Hepatocyte (in vitro differentiated cells): ENCODE measurements around the gene CELF4. TPM values are rescaled to one million over a fixed set of nuclear protein-coding genes. Genes with fewer than 3 reads are reported as not detected.

Experiments used
- DNase-seq: peaks from one replicate; pipeline ENCODE4 v3.0.0-alpha.2; 2016; ENCODE audit warnings: low spot score
- H2AFZ ChIP-seq: fragments of 200-600 bp; sonication (generic); 2 replicates; pipeline ENCODE4 v1.6.0; 2016; ENCODE audit warnings: antibody characterized with exemption, mild to moderate bottlenecking
- H3K27ac ChIP-seq: fragments of 200-600 bp; sonication (generic); 2 replicates; pipeline ENCODE4 v1.5.1; 2016; ENCODE audit warnings: mild to moderate bottlenecking
- H3K27me3 ChIP-seq: fragments of 200-600 bp; sonication (generic); 2 replicates; pipeline ENCODE4 v1.6.1; 2016
- H3K36me3 ChIP-seq: fragments of 200-600 bp; sonication (generic); replicated peaks from 2 replicates; pipeline ENCODE4 v1.5.1; 2016; ENCODE audit warnings: low read depth; ENCODE audit not compliant: insufficient read depth
- H3K4me1 ChIP-seq: fragments of 200-600 bp; sonication (generic); 2 replicates; pipeline ENCODE4 v1.5.1; 2016; ENCODE audit warnings: mild to moderate bottlenecking, moderate library complexity; ENCODE audit not compliant: insufficient read depth
- H3K4me2 ChIP-seq: fragments of 200-600 bp; sonication (generic); 2 replicates; pipeline ENCODE4 v1.6.0; 2016
- H3K4me3 ChIP-seq: fragments of 200-600 bp; sonication (generic); 2 replicates; pipeline ENCODE4 v1.5.1; 2016; ENCODE audit warnings: mild to moderate bottlenecking
- H3K79me2 ChIP-seq: fragments of 200-600 bp; sonication (generic); 2 replicates; pipeline ENCODE4 v1.6.0; 2017; ENCODE audit warnings: mild to moderate bottlenecking
- H3K9me2 ChIP-seq: fragments of 200-600 bp; sonication (generic); replicated peaks from 2 replicates; pipeline ENCODE4 v1.6.0; 2017; ENCODE audit warnings: mild to moderate bottlenecking; ENCODE audit not compliant: insufficient read depth
- H3K9me3 ChIP-seq: fragments of 200-600 bp; sonication (generic); 2 replicates; pipeline ENCODE4 v1.5.1; 2016; ENCODE audit warnings: low read depth, mild to moderate bottlenecking
- H4K20me1 ChIP-seq: fragments of 200-600 bp; sonication (generic); 2 replicates; pipeline ENCODE4 v1.6.0; 2016; ENCODE audit warnings: mild to moderate bottlenecking; ENCODE audit not compliant: insufficient read depth, poor library complexity, severe bottlenecking
- EZH2 ChIP-seq: fragments of 200-600 bp; sonication (generic); IDR thresholded peaks from 2 replicates; pipeline ENCODE4 v1.6.1; 2016; ENCODE audit warnings: antibody characterized with exemption, mild to moderate bottlenecking, borderline replicate concordance
- EZH2phosphoT487 ChIP-seq: fragments of 200-600 bp; sonication (generic); IDR thresholded peaks from one replicate; pipeline ENCODE4 v1.6.1; 2018; ENCODE audit warnings: antibody characterized with exemption, mild to moderate bottlenecking, low read depth, moderate library complexity; ENCODE audit not compliant: unreplicated experiment, severe bottlenecking
- WGBS: methylation state at CpG from one replicate; pipeline ENCODE4 v1.1.6; 2016; ENCODE audit warnings: low lambda C conversion rate; ENCODE audit errors: missing lambda C conversion rate; 5-methylcytosine and 5-hydroxymethylcytosine counted together
- polyA plus RNA-seq: library from polyadenylated mRNA; unstranded; fragments of >200 nt; fragmentation: Nextera tagmentation; extraction: Ambion mirVana; gene quantifications from 2 replicates; pipeline ENCODE4 v1.2.1, GENCODE V29; 2016
- total RNA-seq: library from RNA; depleted of rRNA; stranded (reverse); fragments of >200 nt; gene quantifications from 2 replicates; pipeline ENCODE4 v1.2.3, GENCODE V29; 2014
- TF ChIP-seq, protein P1 (sequence below): fragments of 200-600 bp; sonication (generic); IDR thresholded peaks from 2 replicates; pipeline ENCODE4 v1.5.1; 2016; ENCODE audit warnings: antibody characterized with exemption, mild to moderate bottlenecking; ENCODE audit not compliant: poor library complexity

CELF4 gene
- total and polyA plus RNA-seq, 2 experiments from 2014 or later, result 1.3 to 2.9 TPM

DNA sequence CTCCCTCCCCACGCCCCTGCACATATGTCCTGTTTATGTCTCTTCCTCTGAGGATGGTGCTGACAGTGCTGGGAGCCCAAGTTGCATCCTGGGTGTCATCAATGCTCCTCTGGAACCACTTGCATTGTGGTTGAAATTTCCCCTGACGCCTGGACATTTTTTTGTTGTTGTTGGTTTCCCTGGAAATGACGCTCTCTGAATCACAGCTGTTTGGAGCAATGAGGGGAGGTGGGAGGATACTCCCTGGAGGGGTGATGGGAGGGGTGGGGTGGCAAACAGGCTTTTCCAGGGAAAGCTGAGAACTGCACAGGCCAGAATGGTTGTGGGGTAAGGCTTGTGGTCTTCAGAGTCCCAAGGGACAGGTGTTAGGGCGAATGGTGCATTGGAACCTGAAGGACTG is 29.6 kb downstream of the CELF4 start:
- H3K27me3 ChIP-seq, result peaks cover 49% of the 10 kb centered on the region
- H3K79me2 ChIP-seq, result no peaks in the 10 kb centered on the region
- H3K27ac ChIP-seq, result no peak overlapping the region
- no peaks in the 10 kb centered on the region for H3K4me1 ChIP-seq
- no peaks in the 10 kb centered on the region for H3K36me3 ChIP-seq
- no peak for DNase-seq
- H4K20me1 ChIP-seq, result no peaks in the 10 kb centered on the region
- H3K9me2 ChIP-seq, result no peaks in the 10 kb centered on the region
- H3K4me3 ChIP-seq, result no peak overlapping the region
- WGBS, result 75% methylated on average over 4 of the region's 4 CpGs
- TF ChIP-seq, protein P1, sequence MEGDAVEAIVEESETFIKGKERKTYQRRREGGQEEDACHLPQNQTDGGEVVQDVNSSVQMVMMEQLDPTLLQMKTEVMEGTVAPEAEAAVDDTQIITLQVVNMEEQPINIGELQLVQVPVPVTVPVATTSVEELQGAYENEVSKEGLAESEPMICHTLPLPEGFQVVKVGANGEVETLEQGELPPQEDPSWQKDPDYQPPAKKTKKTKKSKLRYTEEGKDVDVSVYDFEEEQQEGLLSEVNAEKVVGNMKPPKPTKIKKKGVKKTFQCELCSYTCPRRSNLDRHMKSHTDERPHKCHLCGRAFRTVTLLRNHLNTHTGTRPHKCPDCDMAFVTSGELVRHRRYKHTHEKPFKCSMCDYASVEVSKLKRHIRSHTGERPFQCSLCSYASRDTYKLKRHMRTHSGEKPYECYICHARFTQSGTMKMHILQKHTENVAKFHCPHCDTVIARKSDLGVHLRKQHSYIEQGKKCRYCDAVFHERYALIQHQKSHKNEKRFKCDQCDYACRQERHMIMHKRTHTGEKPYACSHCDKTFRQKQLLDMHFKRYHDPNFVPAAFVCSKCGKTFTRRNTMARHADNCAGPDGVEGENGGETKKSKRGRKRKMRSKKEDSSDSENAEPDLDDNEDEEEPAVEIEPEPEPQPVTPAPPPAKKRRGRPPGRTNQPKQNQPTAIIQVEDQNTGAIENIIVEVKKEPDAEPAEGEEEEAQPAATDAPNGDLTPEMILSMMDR, result no peak
- TF ChIP-seq EZH2phosphoT487 (no peak), EZH2 (no peak)
- no peaks in the 10 kb centered on the region for H3K9me3 ChIP-seq
- no peak overlapping the region for H2AFZ ChIP-seq
- H3K4me2 ChIP-seq, result no peak overlapping the region

DNA sequence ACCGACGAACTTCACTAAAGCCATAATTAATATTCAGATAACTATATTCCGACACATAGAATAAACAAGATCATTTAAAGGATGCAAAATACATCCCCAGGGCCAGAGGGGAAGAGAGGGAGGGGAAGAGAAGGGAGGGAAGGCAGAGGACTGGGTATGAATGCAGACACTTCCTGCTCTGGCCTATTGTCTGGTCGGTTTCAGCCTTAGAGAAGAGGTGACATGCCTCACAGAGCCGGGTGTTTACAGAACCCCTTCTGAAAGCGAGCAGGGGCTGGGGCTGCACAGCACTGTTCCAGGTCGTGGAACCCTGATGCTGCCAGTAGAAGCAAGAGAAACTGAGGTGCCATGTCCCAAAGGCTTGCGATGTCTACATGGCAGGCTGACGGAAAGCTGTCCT is 31.0 kb downstream of the CELF4 start:
- Histone ChIP-seq H3K9me3 (no peaks in the 10 kb centered on the region), H3K9me2 (no peaks in the 10 kb centered on the region), H4K20me1 (no peaks in the 10 kb centered on the region), H3K4me1 (no peaks in the 10 kb centered on the region), H3K79me2 (no peaks in the 10 kb centered on the region), H3K36me3 (no peaks in the 10 kb centered on the region), H3K4me3 (no peak overlapping the region), H3K27me3 (peaks cover 36% of the 10 kb centered on the region), H3K27ac (no peak overlapping the region), H2AFZ (no peak overlapping the region), H3K4me2 (no peak overlapping the region)
- TF ChIP-seq, protein P1, result no peak
- no peak for TF ChIP-seq EZH2
- no peak for TF ChIP-seq EZH2phosphoT487
- 72% methylated on average over 9 of the region's 9 CpGs for WGBS
- DNase-seq, result no peak

DNA sequence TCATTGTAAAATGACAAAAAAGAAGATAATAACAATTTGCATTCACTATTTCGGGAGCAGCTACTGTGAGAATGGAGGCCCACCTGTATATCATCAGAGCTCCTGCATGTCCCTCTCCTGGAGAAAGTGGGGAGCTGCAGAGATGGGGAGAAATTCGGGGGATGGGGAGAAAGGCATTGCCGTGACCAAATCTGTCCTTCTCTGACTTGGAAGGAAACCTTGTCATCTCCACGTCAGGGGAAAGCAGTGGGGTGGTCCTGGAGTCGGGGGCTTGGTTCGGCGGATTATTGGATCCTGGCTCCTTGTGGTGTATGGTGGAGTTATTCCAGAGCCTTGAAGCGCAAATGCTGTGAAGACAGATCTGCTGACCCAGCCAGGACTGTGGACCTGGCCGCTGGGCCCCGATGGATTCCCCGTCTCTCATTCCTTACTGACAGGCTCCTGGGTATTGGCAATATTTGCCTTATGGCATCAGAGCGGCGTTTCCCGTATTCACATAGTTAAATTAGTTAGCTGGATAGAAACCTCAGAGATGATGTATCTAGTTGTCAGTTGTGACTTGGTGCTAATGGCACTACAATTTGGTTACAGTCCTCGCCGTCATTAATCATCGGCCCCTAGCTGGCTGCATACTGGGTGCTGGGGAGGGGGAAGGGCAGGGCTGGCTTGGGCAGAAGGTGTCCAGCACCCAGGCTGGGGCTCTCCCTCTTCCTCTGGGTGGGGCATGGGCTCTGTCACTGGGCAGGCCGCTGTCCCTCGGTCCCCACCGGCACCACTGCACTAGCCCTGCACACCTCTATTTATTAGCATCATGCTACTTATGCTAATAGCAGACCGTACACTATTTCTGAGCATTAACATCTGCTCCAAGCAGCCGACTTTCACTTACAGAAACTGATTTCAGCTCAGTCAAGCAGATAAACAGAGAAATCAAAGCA is 31.7 kb downstream of the CELF4 start:
- H3K4me1 ChIP-seq, result no peaks in the 10 kb centered on the region
- TF ChIP-seq EZH2phosphoT487 (no peak), EZH2 (no peak)
- TF ChIP-seq, protein P1, result peak; percentile 21
- no peaks in the 10 kb centered on the region for H3K9me2 ChIP-seq
- WGBS, result 86% methylated on average over 22 of the region's 22 CpGs
- H4K20me1 ChIP-seq, result no peaks in the 10 kb centered on the region
- H3K36me3 ChIP-seq, result no peaks in the 10 kb centered on the region
- no peak overlapping the region for H3K4me2 ChIP-seq
- H3K27ac ChIP-seq, result no peak overlapping the region
- H3K79me2 ChIP-seq, result no peaks in the 10 kb centered on the region
- H3K4me3 ChIP-seq, result no peak overlapping the region
- H3K9me3 ChIP-seq, result no peaks in the 10 kb centered on the region
- H2AFZ ChIP-seq, result no peak overlapping the region
- no peak for DNase-seq
- H3K27me3 ChIP-seq, result peaks cover 29% of the 10 kb centered on the region
